GM03348 (cell line): ENCODE data around the gene RBMY1A1.
"Not testable (repeated sequence)": the region's sequence is repeated elsewhere in the genome, so short reads cannot be mapped to it uniquely, and the experiment has no call there.

ENCODE experiments used
- DNase-seq: peaks from one replicate; pipeline ENCODE4 v3.0.0; 2012; ENCODE audit warnings: low spot score

Gene RBMY1A1

GRCh38 chrY:21534579-21534978 lies at the start of gene RBMY1A1:
RBMY1A1 (plus strand) TSS chrY:21534879; CDS start chrY:21536892, 2,013 bp downstream.
- not testable (repeated sequence) for DNase-seq

- not testable (repeated sequence) for DNase-seq
Measured at GRCh38 chrY:21511038-21511437, 23.6 kb upstream of the RBMY1A1 start, which contains the start of gene RBMY1B. RBMY1B (plus strand) TSS chrY:21511338; CDS start chrY:21513351, 2,013 bp downstream.

GRCh38 chrY:21559316-21559984 lies 24.8 kb downstream of the RBMY1A1 start:
- not testable (repeated sequence) for DNase-seq

- no peak for DNase-seq
Measured at GRCh38 chrY:21585449-21585848, 50.8 kb downstream of the RBMY1A1 start.

- DNase-seq: not testable (repeated sequence)
Measured at GRCh38 chrY:21586454-21586853, 51.8 kb downstream of the RBMY1A1 start.

GRCh38 chrY:21592059-21592458 lies 57.4 kb downstream of the RBMY1A1 start:
- DNase-seq: no peak

GRCh38 chrY:21596287-21596686 lies 61.6 kb downstream of the RBMY1A1 start:
- not testable (repeated sequence) for DNase-seq
